Measurements from ENCODE around the gene TMEM178B.
"Not testable (repeated sequence)": the region's sequence is repeated elsewhere in the genome, so short reads cannot be mapped to it uniquely, and the experiment has no call there.

TMEM178B gene

GRCh38 chr7:141073641-141074161 is at the start of gene TMEM178B:
TSS of gene TMEM178B (plus strand) at chr7:141074064.
- peaks cover 32% of the 10 kb centered on the region for H3K27me3 Mint-ChIP-seq

GRCh38 chr7:141024668-141025067 is 49.2 kb upstream of the TMEM178B start:
- H3K27me3 Mint-ChIP-seq: peaks cover 3% of the 10 kb centered on the region
- no peak overlapping the region for H3K27ac Mint-ChIP-seq
- H3K4me1 Mint-ChIP-seq (ENCODE audit: low read depth): peaks cover 13% of the 10 kb centered on the region
- no peak overlapping the region for H3K4me3 Mint-ChIP-seq
- peaks cover 17% of the 10 kb centered on the region for H3K36me3 Mint-ChIP-seq
- peaks cover 11% of the 10 kb centered on the region for H3K9me3 Mint-ChIP-seq (ENCODE audit: low read depth)

More at GRCh38 chr7:141073641-141074161, at the start of gene TMEM178B:
- Mint-ChIP-seq H3K27ac (no peak within 1 kb of the TSS), H3K36me3 (no peaks in the 10 kb centered on the region), H3K4me3 (peak within 1 kb of the TSS; percentile 83), H3K4me1 (ENCODE audit: low read depth) (peaks cover 21% of the 10 kb centered on the region), H3K9me3 (ENCODE audit: low read depth) (no peaks in the 10 kb centered on the region)

GRCh38 chr7:141027043-141027442 is 46.8 kb upstream of the TMEM178B start:
- Mint-ChIP-seq H3K4me3 (no peak overlapping the region), H3K27ac (no peak overlapping the region), H3K36me3 (peaks cover 19% of the 10 kb centered on the region), H3K27me3 (peaks cover 4% of the 10 kb centered on the region), H3K4me1 (ENCODE audit: low read depth) (peaks cover 13% of the 10 kb centered on the region), H3K9me3 (ENCODE audit: low read depth) (peaks cover 11% of the 10 kb centered on the region)

GRCh38 chr7:141028767-141029166 is 45.1 kb upstream of the TMEM178B start:
- H3K36me3 Mint-ChIP-seq: peaks cover 19% of the 10 kb centered on the region
- no peak overlapping the region for H3K27ac Mint-ChIP-seq
- H3K27me3 Mint-ChIP-seq: peaks cover 8% of the 10 kb centered on the region
- H3K4me1 Mint-ChIP-seq (ENCODE audit: low read depth): peaks cover 4% of the 10 kb centered on the region
- peaks cover 11% of the 10 kb centered on the region for H3K9me3 Mint-ChIP-seq (ENCODE audit: low read depth)
- H3K4me3 Mint-ChIP-seq: no peak overlapping the region

- not testable (repeated sequence) for H3K4me1 Mint-ChIP-seq (ENCODE audit: low read depth); H3K36me3 Mint-ChIP-seq; H3K9me3 Mint-ChIP-seq (ENCODE audit: low read depth); H3K4me3 Mint-ChIP-seq; H3K27ac Mint-ChIP-seq
- peaks cover 13% of the 10 kb centered on the region for H3K27me3 Mint-ChIP-seq
These were observed 41.1 kb upstream of the TMEM178B start for GRCh38 chr7:141032539-141033323.

- H3K9me3 Mint-ChIP-seq (ENCODE audit: low read depth); H3K4me1 Mint-ChIP-seq (ENCODE audit: low read depth); H3K36me3 Mint-ChIP-seq; H3K4me3 Mint-ChIP-seq; H3K27ac Mint-ChIP-seq: not testable (repeated sequence)
- H3K27me3 Mint-ChIP-seq: peaks cover 21% of the 10 kb centered on the region
These were observed 35.8 kb upstream of the TMEM178B start for GRCh38 chr7:141038100-141038499.

- Mint-ChIP-seq H3K27ac (no peak overlapping the region), H3K4me3 (no peak overlapping the region), H3K9me3 (ENCODE audit: low read depth) (no peaks in the 10 kb centered on the region), H3K36me3 (no peaks in the 10 kb centered on the region), H3K4me1 (ENCODE audit: low read depth) (no peaks in the 10 kb centered on the region), H3K27me3 (peaks cover 28% of the 10 kb centered on the region)
These were observed 34.5 kb upstream of the TMEM178B start for GRCh38 chr7:141039376-141039775.

- H3K9me3 Mint-ChIP-seq (ENCODE audit: low read depth): no peaks in the 10 kb centered on the region
These were observed 31.4 kb upstream of the TMEM178B start for GRCh38 chr7:141042222-141043193.

GRCh38 chr7:141043616-141044015 is 30.2 kb upstream of the TMEM178B start:
- H3K27me3 Mint-ChIP-seq: peaks cover 26% of the 10 kb centered on the region
- H3K9me3 Mint-ChIP-seq (ENCODE audit: low read depth): no peaks in the 10 kb centered on the region

More at GRCh38 chr7:141042222-141043193, 31.4 kb upstream of the TMEM178B start:
- H3K27ac Mint-ChIP-seq: no peak overlapping the region
- peaks cover 26% of the 10 kb centered on the region for H3K27me3 Mint-ChIP-seq
- no peaks in the 10 kb centered on the region for H3K4me1 Mint-ChIP-seq (ENCODE audit: low read depth)
- no peaks in the 10 kb centered on the region for H3K36me3 Mint-ChIP-seq
- H3K4me3 Mint-ChIP-seq: no peak overlapping the region

GRCh38 chr7:141045126-141045841 is 28.6 kb upstream of the TMEM178B start:
- Mint-ChIP-seq H3K9me3 (ENCODE audit: low read depth) (no peaks in the 10 kb centered on the region), H3K27ac (no peak overlapping the region), H3K27me3 (peaks cover 20% of the 10 kb centered on the region), H3K4me1 (ENCODE audit: low read depth) (no peaks in the 10 kb centered on the region), H3K36me3 (no peaks in the 10 kb centered on the region), H3K4me3 (no peak overlapping the region)

More at GRCh38 chr7:141043616-141044015, 30.2 kb upstream of the TMEM178B start:
- Mint-ChIP-seq H3K4me3 (no peak overlapping the region), H3K27ac (no peak overlapping the region), H3K36me3 (no peaks in the 10 kb centered on the region), H3K4me1 (ENCODE audit: low read depth) (no peaks in the 10 kb centered on the region)

- Mint-ChIP-seq H3K4me3 (no peak overlapping the region), H3K4me1 (ENCODE audit: low read depth) (no peaks in the 10 kb centered on the region), H3K9me3 (ENCODE audit: low read depth) (no peaks in the 10 kb centered on the region), H3K36me3 (no peaks in the 10 kb centered on the region), H3K27ac (no peak overlapping the region), H3K27me3 (peaks cover 18% of the 10 kb centered on the region)
These were observed 27.8 kb upstream of the TMEM178B start for GRCh38 chr7:141045842-141046620.

- H3K9me3 Mint-ChIP-seq (ENCODE audit: low read depth): no peaks in the 10 kb centered on the region
- H3K4me1 Mint-ChIP-seq (ENCODE audit: low read depth): peaks cover 21% of the 10 kb centered on the region
- peak overlapping the region; percentile 72 for H3K27ac Mint-ChIP-seq
- H3K27me3 Mint-ChIP-seq: peaks cover 4% of the 10 kb centered on the region
- H3K36me3 Mint-ChIP-seq: peaks cover 2% of the 10 kb centered on the region
- H3K4me3 Mint-ChIP-seq: no peak overlapping the region
These were observed 20.2 kb upstream of the TMEM178B start for GRCh38 chr7:141053626-141054025.

GRCh38 chr7:141055146-141055545 is 18.7 kb upstream of the TMEM178B start:
- H3K4me3 Mint-ChIP-seq: no peak overlapping the region
- H3K4me1 Mint-ChIP-seq (ENCODE audit: low read depth): peaks cover 21% of the 10 kb centered on the region
- H3K27me3 Mint-ChIP-seq: peaks cover 4% of the 10 kb centered on the region

GRCh38 chr7:141057788-141058187 is 16.1 kb upstream of the TMEM178B start:
- H3K36me3 Mint-ChIP-seq: peaks cover 2% of the 10 kb centered on the region
- H3K4me3 Mint-ChIP-seq: no peak overlapping the region
- no peak overlapping the region for H3K27ac Mint-ChIP-seq
- no peaks in the 10 kb centered on the region for H3K27me3 Mint-ChIP-seq
- H3K9me3 Mint-ChIP-seq (ENCODE audit: low read depth): no peaks in the 10 kb centered on the region
- H3K4me1 Mint-ChIP-seq (ENCODE audit: low read depth): peaks cover 15% of the 10 kb centered on the region

More at GRCh38 chr7:141055146-141055545, 18.7 kb upstream of the TMEM178B start:
- Mint-ChIP-seq H3K9me3 (ENCODE audit: low read depth) (no peaks in the 10 kb centered on the region), H3K27ac (no peak overlapping the region), H3K36me3 (peaks cover 2% of the 10 kb centered on the region)
